Astrocyte (in vitro differentiated cells and primary cell): ENCODE results near the gene IMMP2L.

Experiments used
- EZH2 ChIP-seq: IDR thresholded peaks from 2 replicates; pipeline ENCODE4 v1.6.1; 2012; ENCODE audit warnings: mild to moderate bottlenecking, low read length, inconsistent platforms; ENCODE audit not compliant: insufficient read depth
- TF ChIP-seq, protein P1 (sequence below): IDR thresholded peaks from 2 replicates; pipeline ENCODE4 v1.5.1; 2011; ENCODE audit warnings: low read depth, mild to moderate bottlenecking, inconsistent platforms, low read length, moderate library complexity; ENCODE audit not compliant: insufficient read depth

DNA sequence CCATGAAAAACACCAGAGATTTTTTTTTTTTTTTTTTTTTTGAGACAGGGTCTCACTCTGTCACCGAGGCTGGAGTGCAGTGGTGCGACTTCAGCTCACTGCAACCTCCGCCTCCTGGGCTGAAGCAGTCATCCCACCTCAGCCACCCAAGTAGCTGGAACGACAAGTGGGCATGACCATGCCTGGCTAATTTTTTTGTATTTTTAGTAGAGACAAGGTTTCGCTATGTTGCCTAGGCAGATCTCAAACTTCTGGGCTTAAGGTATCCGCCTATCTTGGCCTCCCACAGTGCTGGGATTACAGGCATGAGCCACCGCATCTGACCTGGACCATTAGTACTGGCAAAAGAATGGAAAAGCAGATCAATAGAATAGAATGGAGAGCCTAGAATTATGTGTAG is 530.4 kb downstream of the IMMP2L start:
- TF ChIP-seq, protein P1, sequence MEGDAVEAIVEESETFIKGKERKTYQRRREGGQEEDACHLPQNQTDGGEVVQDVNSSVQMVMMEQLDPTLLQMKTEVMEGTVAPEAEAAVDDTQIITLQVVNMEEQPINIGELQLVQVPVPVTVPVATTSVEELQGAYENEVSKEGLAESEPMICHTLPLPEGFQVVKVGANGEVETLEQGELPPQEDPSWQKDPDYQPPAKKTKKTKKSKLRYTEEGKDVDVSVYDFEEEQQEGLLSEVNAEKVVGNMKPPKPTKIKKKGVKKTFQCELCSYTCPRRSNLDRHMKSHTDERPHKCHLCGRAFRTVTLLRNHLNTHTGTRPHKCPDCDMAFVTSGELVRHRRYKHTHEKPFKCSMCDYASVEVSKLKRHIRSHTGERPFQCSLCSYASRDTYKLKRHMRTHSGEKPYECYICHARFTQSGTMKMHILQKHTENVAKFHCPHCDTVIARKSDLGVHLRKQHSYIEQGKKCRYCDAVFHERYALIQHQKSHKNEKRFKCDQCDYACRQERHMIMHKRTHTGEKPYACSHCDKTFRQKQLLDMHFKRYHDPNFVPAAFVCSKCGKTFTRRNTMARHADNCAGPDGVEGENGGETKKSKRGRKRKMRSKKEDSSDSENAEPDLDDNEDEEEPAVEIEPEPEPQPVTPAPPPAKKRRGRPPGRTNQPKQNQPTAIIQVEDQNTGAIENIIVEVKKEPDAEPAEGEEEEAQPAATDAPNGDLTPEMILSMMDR = no peak
- TF ChIP-seq EZH2 = no peak
